Ishikawa (cell line): ENCODE results near the gene WDR64.

Source experiments
- CEBPB ChIP-seq: IDR thresholded peaks from 2 replicates; pipeline ENCODE4 v1.6.1; 2012
- CREB1 ChIP-seq: IDR thresholded peaks from 2 replicates; pipeline ENCODE4 v1.6.1; 2012; ENCODE audit warnings: low read depth
- EGR1 ChIP-seq: IDR thresholded peaks from 2 replicates; pipeline ENCODE4 v1.6.1; 2012
- EP300 ChIP-seq: IDR thresholded peaks from 2 replicates; pipeline ENCODE4 v1.6.1; 2012; ENCODE audit warnings: borderline replicate concordance
- FOXM1 ChIP-seq: IDR thresholded peaks from 2 replicates; pipeline ENCODE4 v1.6.1; 2012; ENCODE audit warnings: low read depth, borderline replicate concordance
- NFIC ChIP-seq: IDR thresholded peaks from 2 replicates; pipeline ENCODE4 v1.6.1; 2012
- RAD21 ChIP-seq: IDR thresholded peaks from 2 replicates; pipeline ENCODE4 v1.6.1; 2012; ENCODE audit warnings: low read depth
- REST ChIP-seq: IDR thresholded peaks from 2 replicates; pipeline ENCODE4 v1.6.1; 2012; ENCODE audit warnings: low read depth, mild to moderate bottlenecking
- TAF1 ChIP-seq: IDR thresholded peaks from 2 replicates; pipeline ENCODE4 v1.6.1; 2012; ENCODE audit warnings: low read depth, mild to moderate bottlenecking
- TCF12 ChIP-seq: IDR thresholded peaks from 2 replicates; pipeline ENCODE4 v1.6.1; 2012; ENCODE audit warnings: low read depth
- TEAD4 ChIP-seq: IDR thresholded peaks from 2 replicates; pipeline ENCODE4 v1.6.1; 2012
- YY1 ChIP-seq: IDR thresholded peaks from 2 replicates; pipeline ENCODE4 v1.6.1; 2012; ENCODE audit warnings: low read depth
- ZBTB7A ChIP-seq: IDR thresholded peaks from 2 replicates; pipeline ENCODE4 v1.6.1; 2012; ENCODE audit warnings: low read depth
- TF ChIP-seq, protein P1 (sequence below): IDR thresholded peaks from 2 replicates; pipeline ENCODE4 v1.6.1; 2012
- TF ChIP-seq, protein P2 (sequence below): IDR thresholded peaks from 2 replicates; pipeline ENCODE4 v1.6.1; 2012

The WDR64 gene

DNA sequence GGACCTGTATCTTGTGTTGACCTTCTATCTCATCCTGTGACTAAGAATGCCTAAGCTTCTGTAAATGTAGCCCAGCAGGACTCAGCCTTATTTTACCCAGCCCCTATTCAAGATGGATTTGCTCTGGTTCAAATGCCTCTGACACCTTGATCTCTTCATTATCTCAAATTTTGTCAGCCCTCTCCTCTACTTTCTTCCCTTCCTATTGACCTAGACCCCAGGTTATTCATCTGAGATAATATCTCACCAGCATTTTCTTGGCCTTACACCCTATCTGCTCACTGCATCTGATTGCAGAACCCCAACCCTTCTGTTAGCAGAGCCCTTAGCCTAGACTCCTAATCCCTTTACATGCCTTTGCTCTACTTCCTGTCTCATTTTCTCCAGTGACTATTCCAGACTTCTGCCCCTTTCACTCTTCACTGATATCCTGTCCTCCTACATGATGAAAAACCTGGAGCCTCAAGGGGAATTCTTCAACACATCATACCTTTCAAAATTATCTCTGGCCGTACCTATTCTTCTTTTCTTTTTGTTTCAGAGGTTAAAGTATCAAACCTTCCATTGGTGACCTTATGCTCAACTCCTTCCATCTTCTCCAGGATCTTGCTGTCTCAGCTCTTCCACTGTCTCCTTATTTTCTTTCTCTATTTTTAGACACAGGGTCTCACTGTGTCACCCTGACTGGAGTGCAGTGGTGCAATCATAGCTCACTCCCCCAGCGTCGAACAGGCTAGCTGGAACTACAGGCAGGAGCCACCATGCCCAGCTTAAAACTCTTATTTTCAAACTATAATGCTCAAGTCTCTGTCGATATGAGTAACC lies 44.9 kb downstream of the WDR64 start:
- TF ChIP-seq, protein P1, sequence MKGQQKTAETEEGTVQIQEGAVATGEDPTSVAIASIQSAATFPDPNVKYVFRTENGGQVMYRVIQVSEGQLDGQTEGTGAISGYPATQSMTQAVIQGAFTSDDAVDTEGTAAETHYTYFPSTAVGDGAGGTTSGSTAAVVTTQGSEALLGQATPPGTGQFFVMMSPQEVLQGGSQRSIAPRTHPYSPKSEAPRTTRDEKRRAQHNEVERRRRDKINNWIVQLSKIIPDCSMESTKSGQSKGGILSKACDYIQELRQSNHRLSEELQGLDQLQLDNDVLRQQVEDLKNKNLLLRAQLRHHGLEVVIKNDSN = no peak
- no peak for TF ChIP-seq FOXM1
- TF ChIP-seq CEBPB = no peak
- TF ChIP-seq EP300 = no peak
- TF ChIP-seq CREB1 = no peak
- TF ChIP-seq, protein P2, sequence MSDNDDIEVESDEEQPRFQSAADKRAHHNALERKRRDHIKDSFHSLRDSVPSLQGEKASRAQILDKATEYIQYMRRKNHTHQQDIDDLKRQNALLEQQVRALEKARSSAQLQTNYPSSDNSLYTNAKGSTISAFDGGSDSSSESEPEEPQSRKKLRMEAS = no peak
- no peak for TF ChIP-seq TCF12
- TF ChIP-seq RAD21 = no peak
- no peak for TF ChIP-seq NFIC
- no peak for TF ChIP-seq YY1

GRCh38 chr1:241697640-241698018 lies 45.5 kb downstream of the WDR64 start:
- TF ChIP-seq TAF1 = no peak
- no peak for TF ChIP-seq REST
- TF ChIP-seq FOXM1 = no peak
- no peak for TF ChIP-seq CEBPB
- no peak for TF ChIP-seq RAD21
- no peak for TF ChIP-seq CREB1
- no peak for TF ChIP-seq NFIC
- TF ChIP-seq EP300 = no peak
- TF ChIP-seq YY1 = no peak
- TF ChIP-seq, protein P1 = no peak
- no peak for TF ChIP-seq ZBTB7A
- no peak for TF ChIP-seq TCF12
- no peak for TF ChIP-seq EGR1

DNA sequence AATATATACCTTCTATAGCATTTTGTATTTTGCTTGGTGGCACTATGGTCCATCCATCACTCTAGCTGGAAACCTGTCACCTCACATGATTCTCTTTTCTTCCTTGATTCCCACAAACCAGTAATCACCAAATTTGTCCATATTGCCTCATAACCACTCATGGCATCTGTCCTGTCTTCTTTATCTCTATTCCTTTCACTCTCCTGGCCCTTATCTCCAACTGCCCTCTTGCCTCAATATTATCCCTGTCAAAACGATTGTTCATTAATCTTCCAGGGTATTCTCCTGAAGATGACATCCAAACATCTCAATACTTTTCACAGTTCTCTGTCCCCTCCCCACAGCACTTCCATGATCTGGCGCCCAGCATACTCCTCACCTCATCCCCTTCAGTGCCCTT lies 46.1 kb downstream of the WDR64 start:
- TF ChIP-seq TEAD4 = no peak
- no peak for TF ChIP-seq CEBPB
- no peak for TF ChIP-seq NFIC
- TF ChIP-seq FOXM1 = no peak
- TF ChIP-seq REST = no peak
- TF ChIP-seq RAD21 = no peak

DNA sequence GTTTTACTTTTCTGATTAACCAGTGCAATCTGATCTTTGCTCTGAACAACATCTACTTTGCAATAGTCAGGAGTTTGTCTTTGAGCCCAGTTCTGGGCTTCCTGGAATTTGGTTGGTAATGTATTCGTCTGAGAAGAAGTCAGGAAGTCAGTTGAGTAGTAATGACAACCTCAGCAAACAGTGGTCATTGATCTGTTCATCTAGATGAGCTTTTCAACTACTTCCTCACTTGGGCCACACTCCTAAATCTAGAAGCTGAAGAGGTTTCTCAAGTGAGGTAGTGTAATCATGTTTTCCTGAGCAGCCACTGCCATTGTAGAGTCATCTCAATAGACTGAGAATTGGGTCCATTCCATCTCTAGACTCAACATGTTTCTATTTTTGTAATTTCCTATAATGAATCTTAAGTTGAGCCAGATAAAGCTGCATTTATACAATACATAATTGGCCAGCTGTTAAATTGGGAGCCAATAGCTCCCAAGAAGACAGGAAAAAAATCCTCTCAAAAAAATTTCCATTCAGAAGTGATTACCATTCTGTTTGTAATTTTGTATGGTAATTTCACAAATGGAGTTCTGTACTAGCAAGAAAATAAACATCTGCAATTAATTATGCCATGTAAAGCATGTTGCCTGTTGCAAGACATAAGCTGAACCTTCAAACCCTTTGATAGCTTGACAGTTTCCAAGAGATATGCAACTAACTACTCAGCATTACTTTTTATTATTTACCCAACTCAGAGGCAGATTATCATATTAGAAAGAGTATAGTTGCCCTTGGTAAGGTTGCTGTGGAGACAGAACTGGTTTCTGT lies 49.6 kb downstream of the WDR64 start:
- no peak for TF ChIP-seq CREB1
- TF ChIP-seq EP300 = no peak
- TF ChIP-seq ZBTB7A = no peak
- no peak for TF ChIP-seq RAD21
- no peak for TF ChIP-seq YY1
- TF ChIP-seq, protein P2 = no peak

DNA sequence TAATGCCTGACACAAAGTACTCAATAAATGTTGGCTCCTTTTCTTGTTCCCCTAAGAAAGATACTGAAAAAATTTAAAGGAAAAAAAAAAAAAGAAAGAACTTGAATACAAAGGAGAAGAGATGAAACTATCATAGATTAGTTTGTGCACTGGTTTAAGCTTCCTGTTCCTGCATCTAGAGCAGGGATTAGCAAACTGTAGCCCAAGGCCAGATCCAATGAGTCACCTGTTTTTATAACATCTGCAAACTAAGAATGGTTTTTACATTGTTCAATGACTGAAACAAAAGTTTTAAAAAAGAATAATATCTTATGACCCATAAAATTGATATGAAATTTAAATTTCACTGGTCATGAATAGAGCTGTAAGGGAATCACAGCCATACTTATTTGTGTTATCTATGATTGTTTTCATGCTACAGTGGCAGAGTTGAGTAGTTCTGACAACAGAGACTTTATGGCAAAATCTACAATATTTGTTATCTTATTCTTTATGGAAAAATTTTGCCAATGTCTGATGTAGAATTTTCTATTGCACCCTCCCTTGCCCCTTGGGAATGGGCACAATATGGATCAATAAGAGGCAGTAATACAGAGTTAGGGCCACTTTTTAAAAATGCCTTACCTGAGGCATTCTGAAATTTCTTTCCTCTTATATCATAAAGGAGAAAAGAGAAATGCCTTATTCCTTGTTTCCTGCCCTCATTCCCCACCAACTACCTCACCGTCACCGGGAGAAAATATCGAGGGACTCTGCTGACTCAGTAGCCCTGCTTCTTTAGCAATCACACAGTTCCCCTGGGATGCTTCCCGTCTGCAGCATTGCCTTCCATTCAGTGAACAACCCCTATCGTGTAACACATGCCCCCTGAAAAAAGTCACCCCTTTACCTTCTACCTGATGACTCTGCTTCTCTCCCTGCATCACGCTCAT lies 50.6 kb downstream of the WDR64 start:
- TF ChIP-seq YY1 (no peak), TCF12 (no peak), CEBPB (no peak), REST (no peak), EGR1 (no peak)
